ENCODE measurements around the gene PCDHA4. TPM values are rescaled to one million over a fixed set of nuclear protein-coding genes. Genes with fewer than 3 reads are reported as not detected.

PCDHA4 gene
- total RNA-seq, 1 experiment from 2014 or later: 3.1 TPM

GRCh38 chr5:140855772-140856674 lies 49.2 kb downstream of the PCDHA4 start, which contains the start of gene PCDHA10:
Gene PCDHA10 (plus strand): TSS chr5:140855897. CDS start chr5:140856049, 152 bp downstream.
- Histone ChIP-seq H3K4me3 (ENCODE audit: low read depth in 2 of 2, low read length in 2 of 2) (no peak within 1 kb of the TSS), H3K36me3 (ENCODE audit: control insufficient read depth, insufficient read depth, low read length) (no peaks in the 10 kb centered on the region), H3K4me1 (ENCODE audit: control insufficient read depth, insufficient read depth, low read length) (no peaks in the 10 kb centered on the region), H3K27ac (ENCODE audit: low read length) (no peak within 1 kb of the TSS), H3K27me3 (ENCODE audit: control insufficient read depth, insufficient read depth, low read length) (no peaks in the 10 kb centered on the region), H3K9me3 (ENCODE audit: control insufficient read depth, insufficient read depth, low read depth, low read length) (no peaks in the 10 kb centered on the region)
- ATAC-seq (no peak), DNase-seq (ENCODE audit: low read depth, low spot score) (no peak)
- intact Hi-C loops (cut with micrococcal nuclease; ENCODE audit: unreplicated experiment): no loop called here
- TF ChIP-seq CTCF (IDR thresholded peaks at IDR 0.05) (peak; percentile 22; the same call in 1 of the 2 replicates), SIN3A (IDR thresholded peaks at IDR 0.05; ENCODE audit: borderline replicate concordance, insufficient read depth, low read depth, low read length) (no peak), POLR2AphosphoS5 (IDR thresholded peaks at IDR 0.05; ENCODE audit: low read depth, low read length) (no peak)
- no TSS peak for BruUV-seq (replicated peaks)
- POLR2A ChIA-PET: no interaction called here
- in situ Hi-C loops (cut with HindIII; ENCODE audit: low pct_unique_long_range_greater_than_20kb, low sequenced_read_pairs): no loop called here
- CTCF ChIA-PET: interaction anchor here (1.7 kb wide), 1 partner anchor 184 kb away, joined by 4 read pairs; no protein-coding TSS in a partner anchor

DNA sequence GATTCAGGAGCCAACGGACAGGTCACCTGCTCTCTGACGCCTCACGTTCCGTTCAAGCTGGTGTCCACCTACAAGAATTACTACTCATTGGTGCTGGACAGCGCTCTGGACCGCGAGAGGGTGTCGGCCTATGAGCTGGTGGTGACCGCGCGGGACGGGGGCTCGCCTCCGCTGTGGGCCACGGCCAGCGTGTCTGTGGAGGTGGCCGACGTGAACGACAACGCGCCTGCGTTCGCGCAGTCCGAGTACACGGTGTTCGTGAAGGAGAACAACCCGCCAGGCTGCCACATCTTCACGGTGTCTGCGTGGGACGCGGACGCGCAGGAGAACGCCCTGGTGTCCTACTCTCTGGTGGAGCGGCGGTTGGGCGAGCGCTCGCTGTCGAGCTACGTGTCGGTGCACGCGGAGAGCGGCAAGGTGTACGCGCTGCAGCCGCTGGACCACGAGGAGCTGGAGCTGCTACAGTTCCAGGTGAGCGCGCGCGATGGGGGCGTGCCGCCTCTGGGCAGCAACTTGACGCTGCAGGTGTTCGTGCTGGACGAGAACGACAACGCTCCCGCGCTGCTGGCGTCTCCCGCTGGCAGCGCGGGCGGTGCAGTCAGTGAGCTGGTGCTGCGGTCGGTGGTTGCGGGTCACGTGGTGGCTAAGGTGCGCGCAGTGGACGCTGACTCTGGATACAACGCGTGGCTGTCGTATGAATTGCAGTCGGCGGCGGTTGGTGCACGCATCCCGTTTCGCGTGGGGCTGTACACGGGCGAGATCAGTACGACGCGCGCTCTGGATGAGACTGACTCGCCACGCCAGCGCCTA lies 50.5 kb downstream of the PCDHA4 start:
- Histone ChIP-seq H3K27me3 (ENCODE audit: control insufficient read depth, insufficient read depth, low read length) (no peaks in the 10 kb centered on the region), H3K4me3 (ENCODE audit: low read depth in 2 of 2, low read length in 2 of 2) (no peak overlapping the region), H3K9me3 (ENCODE audit: control insufficient read depth, insufficient read depth, low read depth, low read length) (no peaks in the 10 kb centered on the region), H3K27ac (ENCODE audit: low read length) (no peak overlapping the region), H3K4me1 (ENCODE audit: control insufficient read depth, insufficient read depth, low read length) (no peaks in the 10 kb centered on the region), H3K36me3 (ENCODE audit: control insufficient read depth, insufficient read depth, low read length) (no peaks in the 10 kb centered on the region)
- in situ Hi-C loops (cut with HindIII; ENCODE audit: low pct_unique_long_range_greater_than_20kb, low sequenced_read_pairs) (no loop called here), intact Hi-C loops (cut with micrococcal nuclease; ENCODE audit: unreplicated experiment) (no loop called here)
- ATAC-seq: no peak
- BruUV-seq (replicated peaks): no TSS peak
- TF ChIP-seq SIN3A (IDR thresholded peaks at IDR 0.05; ENCODE audit: borderline replicate concordance, insufficient read depth, low read depth, low read length) (no peak), CTCF (IDR thresholded peaks at IDR 0.05) (no peak), POLR2AphosphoS5 (IDR thresholded peaks at IDR 0.05; ENCODE audit: low read depth, low read length) (no peak), TCF7L2 (IDR thresholded peaks at IDR 0.05; ENCODE audit: low read depth, low read length) (no peak)
- TF ChIP-seq, protein P1, sequence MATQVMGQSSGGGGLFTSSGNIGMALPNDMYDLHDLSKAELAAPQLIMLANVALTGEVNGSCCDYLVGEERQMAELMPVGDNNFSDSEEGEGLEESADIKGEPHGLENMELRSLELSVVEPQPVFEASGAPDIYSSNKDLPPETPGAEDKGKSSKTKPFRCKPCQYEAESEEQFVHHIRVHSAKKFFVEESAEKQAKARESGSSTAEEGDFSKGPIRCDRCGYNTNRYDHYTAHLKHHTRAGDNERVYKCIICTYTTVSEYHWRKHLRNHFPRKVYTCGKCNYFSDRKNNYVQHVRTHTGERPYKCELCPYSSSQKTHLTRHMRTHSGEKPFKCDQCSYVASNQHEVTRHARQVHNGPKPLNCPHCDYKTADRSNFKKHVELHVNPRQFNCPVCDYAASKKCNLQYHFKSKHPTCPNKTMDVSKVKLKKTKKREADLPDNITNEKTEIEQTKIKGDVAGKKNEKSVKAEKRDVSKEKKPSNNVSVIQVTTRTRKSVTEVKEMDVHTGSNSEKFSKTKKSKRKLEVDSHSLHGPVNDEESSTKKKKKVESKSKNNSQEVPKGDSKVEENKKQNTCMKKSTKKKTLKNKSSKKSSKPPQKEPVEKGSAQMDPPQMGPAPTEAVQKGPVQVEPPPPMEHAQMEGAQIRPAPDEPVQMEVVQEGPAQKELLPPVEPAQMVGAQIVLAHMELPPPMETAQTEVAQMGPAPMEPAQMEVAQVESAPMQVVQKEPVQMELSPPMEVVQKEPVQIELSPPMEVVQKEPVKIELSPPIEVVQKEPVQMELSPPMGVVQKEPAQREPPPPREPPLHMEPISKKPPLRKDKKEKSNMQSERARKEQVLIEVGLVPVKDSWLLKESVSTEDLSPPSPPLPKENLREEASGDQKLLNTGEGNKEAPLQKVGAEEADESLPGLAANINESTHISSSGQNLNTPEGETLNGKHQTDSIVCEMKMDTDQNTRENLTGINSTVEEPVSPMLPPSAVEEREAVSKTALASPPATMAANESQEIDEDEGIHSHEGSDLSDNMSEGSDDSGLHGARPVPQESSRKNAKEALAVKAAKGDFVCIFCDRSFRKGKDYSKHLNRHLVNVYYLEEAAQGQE (IDR thresholded peaks at IDR 0.05; ENCODE audit: insufficient read depth in 1 of 2, low read depth in 2 of 2, low read length in 1 of 2): no peak
- POLR2A ChIA-PET: no interaction called here
- CTCF ChIA-PET: no interaction called here
- DNase-seq (ENCODE audit: low read depth, low spot score): no peak
